ENCODE data around the gene NR2C2.
"Not testable (repeated sequence)": the region's sequence is repeated elsewhere in the genome, so short reads cannot be mapped to it uniquely, and the experiment has no call there.

Gene NR2C2

GRCh38 chr3:14947100-14947885 lies at the start of gene NR2C2:
NR2C2 (plus strand) TSS chr3:14947583; CDS start chr3:15003915, 56,332 bp downstream.
- DNase-seq = no peak

GRCh38 chr3:14898929-14899328 lies 48.5 kb upstream of the NR2C2 start:
- DNase-seq = no peak

- no peak for DNase-seq
Observed at GRCh38 chr3:14899993-14900618, 47.3 kb upstream of the NR2C2 start.

GRCh38 chr3:14900881-14901873 lies 46.2 kb upstream of the NR2C2 start:
- DNase-seq = no peak

- no peak for DNase-seq
Observed at GRCh38 chr3:14902719-14903118, 44.7 kb upstream of the NR2C2 start.

GRCh38 chr3:14903501-14903900 lies 43.9 kb upstream of the NR2C2 start:
- not testable (repeated sequence) for DNase-seq

- DNase-seq = no peak
Observed at GRCh38 chr3:14905055-14905657, 42.2 kb upstream of the NR2C2 start.

GRCh38 chr3:14906355-14906971 lies 40.9 kb upstream of the NR2C2 start:
- no peak for DNase-seq

- DNase-seq = no peak
Observed at GRCh38 chr3:14907043-14907966, 40.1 kb upstream of the NR2C2 start.

GRCh38 chr3:14909250-14909649 lies 38.1 kb upstream of the NR2C2 start:
- DNase-seq = no peak

- DNase-seq = no peak
Observed at GRCh38 chr3:14911651-14912050, 35.7 kb upstream of the NR2C2 start.

GRCh38 chr3:14913071-14913925 lies 34.1 kb upstream of the NR2C2 start:
- DNase-seq = no peak

- DNase-seq = no peak
Observed at GRCh38 chr3:14913926-14914778, 33.2 kb upstream of the NR2C2 start.

- DNase-seq = no peak
Observed at GRCh38 chr3:14914779-14915117, 32.6 kb upstream of the NR2C2 start.

- DNase-seq = no peak
Observed at GRCh38 chr3:14915636-14916222, 31.7 kb upstream of the NR2C2 start.

- no peak for DNase-seq
Observed at GRCh38 chr3:14918356-14918860, 29.0 kb upstream of the NR2C2 start.

- DNase-seq = no peak
Observed at GRCh38 chr3:14920536-14920935, 26.8 kb upstream of the NR2C2 start.

GRCh38 chr3:14921034-14921616 lies 26.3 kb upstream of the NR2C2 start:
- no peak for DNase-seq
